ENCODE data around the gene ST3GAL3. TPM values are rescaled to one million over a fixed set of nuclear protein-coding genes. Genes with fewer than 3 reads are reported as not detected.

Gene ST3GAL3
- total and polyA plus RNA-seq, 2 of the 13 experiments (the other 11 are each of a cell fraction or from before 2014, with no cell fraction given) = 5.1 to 8.1 TPM

DNA sequence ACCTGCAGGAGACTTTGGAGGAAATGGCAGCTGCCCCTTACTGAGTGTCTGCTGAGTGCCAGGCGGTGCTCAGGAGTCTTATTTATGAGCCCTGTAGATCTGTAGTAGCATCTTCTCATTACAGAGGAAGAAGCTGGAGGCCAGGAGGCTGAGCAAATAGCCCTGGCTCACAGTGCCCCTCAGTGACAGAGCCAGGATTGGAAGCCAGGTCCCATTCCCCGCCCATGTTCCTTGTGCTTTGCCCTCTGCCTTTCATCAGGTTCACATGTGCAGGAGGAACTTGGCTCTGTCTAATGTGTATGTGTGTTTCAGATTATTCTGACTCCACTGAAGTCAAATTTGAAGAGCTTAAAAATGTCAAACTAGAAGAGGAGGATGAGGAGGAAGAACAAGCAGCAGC is 36.1 kb upstream of the ST3GAL3 start:
- no peaks in the 10 kb centered on the region for H3K79me2 ChIP-seq (ENCODE audit: insufficient read depth, low read length)
- no peak overlapping the region for H2AFZ ChIP-seq (ENCODE audit: low read length)
- no peaks in the 10 kb centered on the region for H4K20me1 ChIP-seq (ENCODE audit: insufficient read depth, low read length)
- ChIA-PET CTCF (ENCODE audit: low intra/inter-chr PET ratio, low total read pairs) (no interaction called here), POLR2A (no interaction called here)
- ATAC-seq (peak; percentile 29; the same call in 1 of the 3 replicates), FAIRE-seq (no peak), DNase-seq (ENCODE audit: low spot score) (no peak)
- no peaks in the 10 kb centered on the region for H3K4me1 ChIP-seq (ENCODE audit: insufficient read depth, low read length)
- H3K27me3 ChIP-seq (ENCODE audit: control insufficient read depth in 1 of 2, insufficient read depth in 2 of 2, low read length in 2 of 2) = no peaks in the 10 kb centered on the region
- H3K27ac ChIP-seq (ENCODE audit: extremely low read length, insufficient read depth, low read length) = no peak overlapping the region
- no peaks in the 10 kb centered on the region for H3K9me3 ChIP-seq (ENCODE audit: low read length)
- H3K9ac ChIP-seq (ENCODE audit: insufficient read depth, low read depth, low read length) = no peak overlapping the region
- H3K36me3 ChIP-seq (replicated peaks in 1 of 2; ENCODE audit: control insufficient read depth in 1 of 2, insufficient read depth in 2 of 2, low read length in 2 of 2) = peaks cover 42 to 69% of the 10 kb centered on the region in 2 experiments
- in situ Hi-C loops (cut with HindIII; ENCODE audit: extremely low pct_ligation_motif_present, low pct_unique_long_range_greater_than_20kb) = no loop called here
- 96% methylated on average over 2 of the region's 2 CpGs for WGBS (ENCODE audit: low lambda C conversion rate)
- no peak overlapping the region for H3K4me2 ChIP-seq (ENCODE audit: low read depth, low read length)
- intact Hi-C loops (cut with micrococcal nuclease; ENCODE audit: unreplicated experiment) = no loop called here
- TF ChIP-seq, protein P1, sequence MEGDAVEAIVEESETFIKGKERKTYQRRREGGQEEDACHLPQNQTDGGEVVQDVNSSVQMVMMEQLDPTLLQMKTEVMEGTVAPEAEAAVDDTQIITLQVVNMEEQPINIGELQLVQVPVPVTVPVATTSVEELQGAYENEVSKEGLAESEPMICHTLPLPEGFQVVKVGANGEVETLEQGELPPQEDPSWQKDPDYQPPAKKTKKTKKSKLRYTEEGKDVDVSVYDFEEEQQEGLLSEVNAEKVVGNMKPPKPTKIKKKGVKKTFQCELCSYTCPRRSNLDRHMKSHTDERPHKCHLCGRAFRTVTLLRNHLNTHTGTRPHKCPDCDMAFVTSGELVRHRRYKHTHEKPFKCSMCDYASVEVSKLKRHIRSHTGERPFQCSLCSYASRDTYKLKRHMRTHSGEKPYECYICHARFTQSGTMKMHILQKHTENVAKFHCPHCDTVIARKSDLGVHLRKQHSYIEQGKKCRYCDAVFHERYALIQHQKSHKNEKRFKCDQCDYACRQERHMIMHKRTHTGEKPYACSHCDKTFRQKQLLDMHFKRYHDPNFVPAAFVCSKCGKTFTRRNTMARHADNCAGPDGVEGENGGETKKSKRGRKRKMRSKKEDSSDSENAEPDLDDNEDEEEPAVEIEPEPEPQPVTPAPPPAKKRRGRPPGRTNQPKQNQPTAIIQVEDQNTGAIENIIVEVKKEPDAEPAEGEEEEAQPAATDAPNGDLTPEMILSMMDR (CRISPR knock-in tag; IDR thresholded peaks at IDR 0.05) = 0 out of 2 replicates have a peak, but pooled peaks have one; percentile 20
- TF ChIP-seq ZNF143 (CRISPR knock-in tag; IDR thresholded peaks at IDR 0.05) (no peak), ZNF746 (CRISPR knock-in tag; IDR thresholded peaks at IDR 0.05) (no peak), ZNF263 (CRISPR knock-in tag; IDR thresholded peaks at IDR 0.05) (no peak), ZNF83 (CRISPR knock-in tag; IDR thresholded peaks at IDR 0.05; ENCODE audit: borderline replicate concordance) (no peak), CCAR2 (optimal IDR thresholded peaks at IDR 0.05; ENCODE audit: low read depth, low read length) (no peak), ZNF331 (CRISPR knock-in tag; IDR thresholded peaks at IDR 0.05) (no peak), EP300 (IDR thresholded peaks at IDR 0.05; ENCODE audit: low read depth in 2 of 2, low read length in 2 of 2) (no peak), EP300 (CRISPR knock-in tag; IDR thresholded peaks at IDR 0.05; ENCODE audit: borderline replicate concordance) (no peak)
- BruUV-seq (replicated peaks) = no TSS peak
- no peak overlapping the region for H3K4me3 ChIP-seq (replicated peaks in 1 of 3; ENCODE audit: insufficient read depth in 1 of 3, low read depth in 2 of 3, low read length in 3 of 3)

All from HepG2 (cell line).